Neural cell (in vitro differentiated cells): ENCODE measurements around the gene ZNF554. TPM values are rescaled to one million over a fixed set of nuclear protein-coding genes. Genes with fewer than 3 reads are reported as not detected.
"Not testable (repeated sequence)": the region's sequence is repeated elsewhere in the genome, so short reads cannot be mapped to it uniquely, and the experiment has no call there.

Experiments used
- H2AFZ ChIP-seq: fragments of 200-600, 300-800 bp; sonication (generic), shearing (Covaris generic); 2 replicates; pipeline ENCODE4 v1.6.0; 2014; ENCODE audit warnings: low read depth, mild to moderate bottlenecking, antibody characterized with exemption, low read length, moderate library complexity
- H3F3A ChIP-seq: fragments of 200-600 bp; shearing (Covaris generic); 2 replicates; pipeline ENCODE4 v1.6.1; 2016; ENCODE audit warnings: mild to moderate bottlenecking, moderate library complexity, mixed read lengths, antibody characterized with exemption, low read length; ENCODE audit not compliant: insufficient read depth, poor library complexity, severe bottlenecking
- H3K27ac ChIP-seq: fragments of 200-600, 300-800 bp; sonication (generic), shearing (Covaris generic); 2 replicates; pipeline ENCODE4 v1.5.1; 2014; ENCODE audit warnings: mild to moderate bottlenecking, low read length, moderate library complexity
- H3K27me3 ChIP-seq: fragments of 300-800, 200-600 bp; sonication (generic), shearing (Covaris generic); 2 replicates; pipeline ENCODE4 v1.6.0; 2014; ENCODE audit warnings: mild to moderate bottlenecking, low read depth, low read length, moderate library complexity; ENCODE audit not compliant: insufficient read depth
- H3K36me3 ChIP-seq: fragments of 300-800, 200-600 bp; sonication (generic), shearing (Covaris generic); 2 replicates; pipeline ENCODE4 v1.5.1; 2014; ENCODE audit warnings: mild to moderate bottlenecking, antibody characterized with exemption, low read length, moderate library complexity; ENCODE audit not compliant: insufficient read depth
- H3K4me2 ChIP-seq: fragments of 300-800, 200-600 bp; sonication (generic), shearing (Covaris generic); 2 replicates; pipeline ENCODE4 v1.6.0; 2014; ENCODE audit warnings: mild to moderate bottlenecking, low read length
- H3K4me3 ChIP-seq: fragments of 300-800, 200-600 bp; sonication (generic), shearing (Covaris generic); 2 replicates; pipeline ENCODE4 v1.5.1; 2014; ENCODE audit warnings: mild to moderate bottlenecking, low read length, moderate library complexity
- H3K79me2 ChIP-seq: fragments of 200-600 bp; shearing (Covaris generic); replicated peaks from 2 replicates; pipeline ENCODE4 v1.6.0; 2014; ENCODE audit warnings: mild to moderate bottlenecking, low read length, moderate library complexity; ENCODE audit not compliant: insufficient read depth
- H3K9ac ChIP-seq: fragments of 300-800, 200-600 bp; sonication (generic), shearing (Covaris generic); 2 replicates; pipeline ENCODE4 v1.6.1; 2016; ENCODE audit warnings: mild to moderate bottlenecking, low read length, mixed read lengths
- H3K9me2 ChIP-seq: fragments of 200-600 bp; shearing (Covaris generic); 2 replicates; pipeline ENCODE4 v1.6.1; 2016; ENCODE audit warnings: mild to moderate bottlenecking, low read length, mixed read lengths; ENCODE audit not compliant: insufficient read depth
- H3K9me3 ChIP-seq: fragments of 200-600, 300-800 bp; sonication (generic), shearing (Covaris generic); 2 replicates; pipeline ENCODE4 v1.6.1; 2016; ENCODE audit warnings: mild to moderate bottlenecking, mixed run types, low read length, moderate library complexity, mixed read lengths
- H4K20me1 ChIP-seq: fragments of 200-600 bp; shearing (Covaris generic); 2 replicates; pipeline ENCODE4 v1.6.1; 2016; ENCODE audit warnings: mild to moderate bottlenecking, mixed run types; ENCODE audit not compliant: insufficient read depth
- EP300 ChIP-seq: fragments of 450-650 bp; conservative IDR thresholded peaks from 2 replicates; pipeline ENCODE4 v1.6.1; 2014; ENCODE audit warnings: antibody characterized with exemption, mild to moderate bottlenecking, moderate library complexity; ENCODE audit not compliant: poor library complexity, severe bottlenecking
- EZH2 ChIP-seq: fragments of 200-600, 300-800 bp; shearing (Covaris generic), sonication (generic); IDR thresholded peaks from 2 replicates; pipeline ENCODE4 v1.6.1; 2014; ENCODE audit warnings: antibody characterized with exemption, low read length, borderline replicate concordance, mild to moderate bottlenecking; ENCODE audit not compliant: insufficient read depth, poor library complexity, severe bottlenecking
- MXI1 ChIP-seq: fragments of 450-650 bp; conservative IDR thresholded peaks from 2 replicates; pipeline ENCODE4 v1.6.1; 2014; ENCODE audit warnings: antibody characterized with exemption, mild to moderate bottlenecking; ENCODE audit not compliant: poor library complexity, severe bottlenecking
- POLR2AphosphoS5 ChIP-seq: IDR thresholded peaks from 2 replicates; pipeline ENCODE4 v1.6.1; 2012
- RAD21 ChIP-seq: fragments of 450-650 bp; conservative IDR thresholded peaks from 2 replicates; pipeline ENCODE4 v1.6.1; 2014; ENCODE audit warnings: antibody characterized with exemption, mild to moderate bottlenecking, moderate library complexity
- SMC3 ChIP-seq: fragments of 450-650 bp; conservative IDR thresholded peaks from 2 replicates; pipeline ENCODE4 v1.6.1; 2014; ENCODE audit warnings: antibody characterized with exemption, mild to moderate bottlenecking, moderate library complexity; ENCODE audit not compliant: poor library complexity
- TAF1 ChIP-seq: IDR thresholded peaks from 2 replicates; pipeline ENCODE4 v1.6.1; 2012; ENCODE audit warnings: low read depth
- polyA plus RNA-seq: library from polyadenylated mRNA; depleted of rRNA; stranded (reverse); fragments of >200 nt; gene quantifications from 2 replicates; pipeline ENCODE4 v1.2.3, GENCODE V29; 2014
- TF ChIP-seq, protein P1 (sequence below): IDR thresholded peaks from 2 replicates; pipeline ENCODE4 v1.6.1; 2012; ENCODE audit warnings: borderline replicate concordance
- TF ChIP-seq, protein P2 (sequence below): fragments of 450-650 bp; IDR thresholded peaks from 2 replicates; pipeline ENCODE4 v1.5.1; 2014; ENCODE audit warnings: antibody characterized with exemption, mild to moderate bottlenecking, moderate library complexity; ENCODE audit not compliant: poor library complexity, severe bottlenecking

Gene ZNF554
- polyA plus RNA-seq, 1 donor from 2014 or later = 22.5 TPM

DNA sequence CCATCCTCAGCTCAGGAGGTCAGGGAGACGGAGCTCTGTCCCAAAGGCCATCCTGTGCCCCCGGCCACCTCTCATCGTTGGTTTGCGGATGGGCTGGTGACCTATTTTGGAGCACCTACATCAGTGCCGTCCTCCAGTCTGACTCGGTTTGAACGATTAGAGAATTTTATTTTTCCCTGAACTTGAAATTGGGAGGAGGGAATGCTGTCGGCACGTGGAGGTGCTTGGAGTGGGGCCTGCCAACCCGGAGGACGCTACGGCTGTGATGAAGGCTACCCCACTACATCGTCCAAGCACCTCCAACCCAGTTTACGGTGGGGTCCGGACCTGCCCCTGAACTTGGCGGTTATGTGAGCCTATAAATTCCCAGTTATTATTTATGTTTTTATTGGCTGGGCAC lies 3.0 kb upstream of the ZNF554 start:
- no peak overlapping the region for H3K4me2 ChIP-seq
- H3K36me3 ChIP-seq = no peaks in the 10 kb centered on the region
- TF ChIP-seq MXI1 = no peak
- TF ChIP-seq, protein P1, sequence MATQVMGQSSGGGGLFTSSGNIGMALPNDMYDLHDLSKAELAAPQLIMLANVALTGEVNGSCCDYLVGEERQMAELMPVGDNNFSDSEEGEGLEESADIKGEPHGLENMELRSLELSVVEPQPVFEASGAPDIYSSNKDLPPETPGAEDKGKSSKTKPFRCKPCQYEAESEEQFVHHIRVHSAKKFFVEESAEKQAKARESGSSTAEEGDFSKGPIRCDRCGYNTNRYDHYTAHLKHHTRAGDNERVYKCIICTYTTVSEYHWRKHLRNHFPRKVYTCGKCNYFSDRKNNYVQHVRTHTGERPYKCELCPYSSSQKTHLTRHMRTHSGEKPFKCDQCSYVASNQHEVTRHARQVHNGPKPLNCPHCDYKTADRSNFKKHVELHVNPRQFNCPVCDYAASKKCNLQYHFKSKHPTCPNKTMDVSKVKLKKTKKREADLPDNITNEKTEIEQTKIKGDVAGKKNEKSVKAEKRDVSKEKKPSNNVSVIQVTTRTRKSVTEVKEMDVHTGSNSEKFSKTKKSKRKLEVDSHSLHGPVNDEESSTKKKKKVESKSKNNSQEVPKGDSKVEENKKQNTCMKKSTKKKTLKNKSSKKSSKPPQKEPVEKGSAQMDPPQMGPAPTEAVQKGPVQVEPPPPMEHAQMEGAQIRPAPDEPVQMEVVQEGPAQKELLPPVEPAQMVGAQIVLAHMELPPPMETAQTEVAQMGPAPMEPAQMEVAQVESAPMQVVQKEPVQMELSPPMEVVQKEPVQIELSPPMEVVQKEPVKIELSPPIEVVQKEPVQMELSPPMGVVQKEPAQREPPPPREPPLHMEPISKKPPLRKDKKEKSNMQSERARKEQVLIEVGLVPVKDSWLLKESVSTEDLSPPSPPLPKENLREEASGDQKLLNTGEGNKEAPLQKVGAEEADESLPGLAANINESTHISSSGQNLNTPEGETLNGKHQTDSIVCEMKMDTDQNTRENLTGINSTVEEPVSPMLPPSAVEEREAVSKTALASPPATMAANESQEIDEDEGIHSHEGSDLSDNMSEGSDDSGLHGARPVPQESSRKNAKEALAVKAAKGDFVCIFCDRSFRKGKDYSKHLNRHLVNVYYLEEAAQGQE = no peak
- TF ChIP-seq RAD21 = no peak
- no peak for TF ChIP-seq EZH2
- TF ChIP-seq SMC3 = no peak
- TF ChIP-seq, protein P2, sequence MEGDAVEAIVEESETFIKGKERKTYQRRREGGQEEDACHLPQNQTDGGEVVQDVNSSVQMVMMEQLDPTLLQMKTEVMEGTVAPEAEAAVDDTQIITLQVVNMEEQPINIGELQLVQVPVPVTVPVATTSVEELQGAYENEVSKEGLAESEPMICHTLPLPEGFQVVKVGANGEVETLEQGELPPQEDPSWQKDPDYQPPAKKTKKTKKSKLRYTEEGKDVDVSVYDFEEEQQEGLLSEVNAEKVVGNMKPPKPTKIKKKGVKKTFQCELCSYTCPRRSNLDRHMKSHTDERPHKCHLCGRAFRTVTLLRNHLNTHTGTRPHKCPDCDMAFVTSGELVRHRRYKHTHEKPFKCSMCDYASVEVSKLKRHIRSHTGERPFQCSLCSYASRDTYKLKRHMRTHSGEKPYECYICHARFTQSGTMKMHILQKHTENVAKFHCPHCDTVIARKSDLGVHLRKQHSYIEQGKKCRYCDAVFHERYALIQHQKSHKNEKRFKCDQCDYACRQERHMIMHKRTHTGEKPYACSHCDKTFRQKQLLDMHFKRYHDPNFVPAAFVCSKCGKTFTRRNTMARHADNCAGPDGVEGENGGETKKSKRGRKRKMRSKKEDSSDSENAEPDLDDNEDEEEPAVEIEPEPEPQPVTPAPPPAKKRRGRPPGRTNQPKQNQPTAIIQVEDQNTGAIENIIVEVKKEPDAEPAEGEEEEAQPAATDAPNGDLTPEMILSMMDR = no peak
- no peak for TF ChIP-seq EP300
- no peak for TF ChIP-seq TAF1
- TF ChIP-seq POLR2AphosphoS5 = no peak
- H3K79me2 ChIP-seq = no peaks in the 10 kb centered on the region
- H3K4me3 ChIP-seq = peak overlapping the region; percentile 52
- H3F3A ChIP-seq = no peaks in the 10 kb centered on the region
- no peak overlapping the region for H3K27ac ChIP-seq
- no peak overlapping the region for H3K9ac ChIP-seq
- H3K27me3 ChIP-seq = no peaks in the 10 kb centered on the region
- no peaks in the 10 kb centered on the region for H4K20me1 ChIP-seq
- H3K9me2 ChIP-seq = no peaks in the 10 kb centered on the region
- H3K9me3 ChIP-seq = no peaks in the 10 kb centered on the region
- no peak overlapping the region for H2AFZ ChIP-seq

DNA sequence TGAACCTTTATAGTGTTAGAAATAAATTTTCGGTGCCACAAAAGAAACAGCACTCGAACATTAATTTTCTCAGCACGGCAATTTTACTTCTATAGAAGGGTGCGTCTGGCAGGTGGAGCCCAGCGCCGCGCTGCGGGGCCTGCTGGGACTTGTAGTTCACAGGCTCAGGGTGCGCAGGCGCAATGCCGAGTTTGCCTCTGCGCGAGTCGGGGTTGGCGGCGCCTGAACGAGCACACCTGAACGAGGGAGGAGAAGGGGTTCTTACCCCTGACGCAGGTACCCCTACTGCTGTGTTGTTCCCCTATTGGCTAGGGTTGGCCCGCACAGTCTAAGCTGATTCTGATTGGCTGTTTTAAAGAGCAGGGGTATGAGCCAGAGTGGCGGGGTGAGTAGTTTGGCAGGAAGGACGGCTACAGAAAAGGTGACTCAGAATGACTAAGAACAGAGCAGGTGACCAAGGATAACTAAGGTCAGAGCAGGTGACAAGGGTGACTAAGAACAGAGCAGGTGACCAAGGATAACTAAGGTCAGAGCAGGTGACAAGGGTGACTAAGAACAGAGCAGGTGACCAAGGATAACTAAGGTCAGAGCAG lies 2.3 kb upstream of the ZNF554 start:
- H2AFZ ChIP-seq, H4K20me1 ChIP-seq, H3K27ac ChIP-seq, H3K27me3 ChIP-seq, H3K36me3 ChIP-seq, H3K9ac ChIP-seq, H3K4me2 ChIP-seq, H3K79me2 ChIP-seq, H3F3A ChIP-seq, H3K9me3 ChIP-seq, H3K9me2 ChIP-seq: not testable (repeated sequence)
- TF ChIP-seq MXI1 = peak; percentile 35
- peak overlapping the region; percentile 52 for H3K4me3 ChIP-seq
